Measurements from ENCODE around the gene MOXD1. TPM values are rescaled to one million over a fixed set of nuclear protein-coding genes. Genes with fewer than 3 reads are reported as not detected.

The MOXD1 gene
- total RNA-seq, 1 donor from 2014 or later, result 2.2 TPM

DNA sequence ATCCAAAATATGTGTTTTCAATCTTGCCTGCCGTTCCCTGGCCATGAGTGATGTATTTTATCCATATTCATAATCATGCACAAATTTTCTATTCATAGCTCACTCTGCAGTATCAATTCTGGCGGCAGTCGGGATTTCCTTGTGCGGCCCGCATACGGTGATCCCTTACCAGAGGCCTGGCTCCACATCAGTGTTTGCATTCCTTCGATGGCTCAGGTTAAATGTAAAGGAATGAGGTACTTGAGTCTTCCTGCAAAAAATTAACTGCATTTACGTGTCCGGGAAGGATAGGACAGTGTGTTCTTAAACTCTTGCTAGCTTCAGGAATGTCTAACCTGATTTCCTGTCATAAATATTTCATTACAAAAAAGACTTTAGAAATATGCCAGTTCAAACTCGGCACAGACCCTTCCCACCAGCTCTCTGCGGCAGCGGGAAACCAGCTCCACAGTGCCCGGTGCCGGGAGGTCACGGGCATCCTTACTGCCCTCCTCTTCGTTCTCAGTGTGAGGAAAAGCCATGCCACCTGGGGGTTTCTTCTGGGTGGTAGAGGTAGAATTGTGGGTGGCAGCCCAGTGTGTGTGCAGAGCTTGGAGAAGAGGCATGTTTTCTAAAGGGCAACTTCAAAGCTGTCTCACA, 154.5 kb downstream of the MOXD1 start:
- no peak for DNase-seq (ENCODE audit: low spot score)

DNA sequence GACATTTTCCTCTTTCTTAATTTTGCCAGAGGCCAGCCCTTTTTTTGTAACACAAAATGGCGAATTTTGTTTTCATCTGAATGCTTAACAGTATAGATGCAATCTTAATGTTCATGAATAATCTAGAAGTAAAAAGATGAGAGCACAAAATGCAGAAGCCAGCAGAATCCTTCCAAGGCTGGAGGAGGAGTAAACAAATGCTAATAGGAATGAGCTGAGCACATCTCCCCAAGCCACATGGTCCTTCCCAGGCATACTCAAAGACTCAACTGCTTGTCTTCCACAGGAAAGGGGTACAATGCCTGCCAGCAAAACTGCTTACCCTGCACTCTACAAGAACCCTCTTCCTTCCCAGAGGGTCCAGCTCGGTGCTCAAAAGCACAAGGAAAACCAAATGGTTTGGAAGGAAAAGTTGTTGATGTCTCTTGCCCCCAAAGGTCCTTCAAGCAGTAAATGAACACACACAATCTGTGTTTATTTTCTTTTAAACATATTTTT, 155.1 kb downstream of the MOXD1 start:
- DNase-seq (ENCODE audit: low spot score), result no peak

Other genes starting within 250 kb of the MOXD1 start
- 96.3 TPM for gene STX7, start 111.6 kb upstream of the MOXD1 start, total RNA-seq
- gene TAAR9, start 136.8 kb upstream of the MOXD1 start, total RNA-seq, result not detected
- not detected for gene TAAR8, start 151.2 kb upstream of the MOXD1 start, total RNA-seq
- gene TAAR6, start 168.8 kb upstream of the MOXD1 start, total RNA-seq, result not detected
- gene TAAR5, start 188.3 kb upstream of the MOXD1 start, total RNA-seq, result not detected
- gene TAAR2, start 222.8 kb upstream of the MOXD1 start, total RNA-seq, result not detected